OCI-LY3 (cell line): ENCODE measurements around the gene CYP1B1.
A peak's percentile ranks its signal among the peaks of the same experiment; 100 is the strongest.

Source experiments
- H2AFZ ChIP-seq: fragments of 200-600, 300-600 bp; shearing (Covaris generic); 2 replicates; pipeline ENCODE4 v1.6.0; 2014; ENCODE audit warnings: antibody characterized with exemption, low read depth, low read length
- H3K27ac ChIP-seq: fragments of 200-600, 300-600 bp; sonication (generic); 2 replicates; pipeline ENCODE4 v1.5.1; 2014; ENCODE audit warnings: mild to moderate bottlenecking, low read length, moderate library complexity, mixed read lengths
- H3K27me3 ChIP-seq: fragments of 200-600, 300-600 bp; sonication (generic); 2 replicates; pipeline ENCODE4 v1.6.1; 2014; ENCODE audit warnings: low read depth, low read length, mixed read lengths
- H3K36me3 ChIP-seq: fragments of 200-600, 300-600 bp; sonication (generic); replicated peaks from 2 replicates; pipeline ENCODE3; 2014; ENCODE audit warnings: low read depth, low read length, mixed read lengths
- H3K4me1 ChIP-seq: fragments of 300-600, 200-600 bp; sonication (generic); 2 replicates; pipeline ENCODE4 v1.6.1; 2014; ENCODE audit warnings: low read length, mixed read lengths
- H3K4me2 ChIP-seq: fragments of 200-600, 300-600 bp; sonication (generic); 2 replicates; pipeline ENCODE4 v1.6.1; 2014; ENCODE audit warnings: low read length, mixed read lengths
- H3K4me3 ChIP-seq: fragments of 300-600, 200-600 bp; sonication (generic); 2 replicates; pipeline ENCODE4 v1.5.1; 2014; ENCODE audit warnings: antibody characterized with exemption, mild to moderate bottlenecking, low read length, moderate library complexity
- H3K79me2 ChIP-seq: fragments of 300-600, 200-600 bp; shearing (Covaris generic); 2 replicates; pipeline ENCODE4 v1.6.1; 2014; ENCODE audit warnings: mild to moderate bottlenecking, low read length, mixed read lengths
- H3K9ac ChIP-seq: fragments of 300-600, 200-600 bp; shearing (Covaris generic); 2 replicates; pipeline ENCODE4 v1.6.0; 2014; ENCODE audit warnings: mild to moderate bottlenecking, low read length, moderate library complexity
- H3K9me3 ChIP-seq: fragments of 200-600, 300-600 bp; shearing (Covaris generic); 2 replicates; pipeline ENCODE4 v1.6.1; 2014; ENCODE audit warnings: low read length, mixed read lengths; ENCODE audit not compliant: insufficient read depth
- H4K20me1 ChIP-seq: fragments of 200-600, 300-600 bp; sonication (generic); 2 replicates; pipeline ENCODE4 v1.6.1; 2016; ENCODE audit warnings: low read length, mixed read lengths; ENCODE audit not compliant: insufficient read depth
- EZH2phosphoT487 ChIP-seq: fragments of 200-600 bp; shearing (Covaris generic); IDR thresholded peaks from 2 replicates; pipeline ENCODE4 v1.6.1; 2018; ENCODE audit warnings: antibody characterized with exemption, mixed run types, low read depth
- TF ChIP-seq, protein P1 (sequence below): fragments of 200-600, 300-600 bp; sonication (generic); IDR thresholded peaks from 2 replicates; pipeline ENCODE4 v1.5.1; 2014; ENCODE audit warnings: antibody characterized with exemption, low read length, low read depth

CYP1B1 gene

DNA sequence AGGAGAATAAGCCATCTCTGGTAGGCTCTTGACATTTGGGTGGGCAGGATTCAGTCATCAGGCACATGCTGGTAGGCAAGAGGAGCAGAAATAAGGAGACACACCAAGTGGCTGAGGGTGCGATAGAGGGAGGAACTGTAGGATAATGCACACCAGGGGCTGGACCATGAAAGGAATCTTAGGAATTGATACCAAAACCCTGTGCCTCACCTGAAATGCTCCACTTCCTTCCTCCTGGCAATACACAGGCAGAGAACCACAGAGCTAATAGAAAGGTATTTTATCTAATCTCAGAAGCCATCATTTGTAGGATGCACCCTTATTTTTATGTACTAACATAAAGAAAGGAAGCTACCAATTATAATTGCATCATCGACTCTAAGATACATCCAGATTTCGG is 4.4 kb upstream of the CYP1B1 start:
- no peak overlapping the region for H3K9ac ChIP-seq
- TF ChIP-seq, protein P1, sequence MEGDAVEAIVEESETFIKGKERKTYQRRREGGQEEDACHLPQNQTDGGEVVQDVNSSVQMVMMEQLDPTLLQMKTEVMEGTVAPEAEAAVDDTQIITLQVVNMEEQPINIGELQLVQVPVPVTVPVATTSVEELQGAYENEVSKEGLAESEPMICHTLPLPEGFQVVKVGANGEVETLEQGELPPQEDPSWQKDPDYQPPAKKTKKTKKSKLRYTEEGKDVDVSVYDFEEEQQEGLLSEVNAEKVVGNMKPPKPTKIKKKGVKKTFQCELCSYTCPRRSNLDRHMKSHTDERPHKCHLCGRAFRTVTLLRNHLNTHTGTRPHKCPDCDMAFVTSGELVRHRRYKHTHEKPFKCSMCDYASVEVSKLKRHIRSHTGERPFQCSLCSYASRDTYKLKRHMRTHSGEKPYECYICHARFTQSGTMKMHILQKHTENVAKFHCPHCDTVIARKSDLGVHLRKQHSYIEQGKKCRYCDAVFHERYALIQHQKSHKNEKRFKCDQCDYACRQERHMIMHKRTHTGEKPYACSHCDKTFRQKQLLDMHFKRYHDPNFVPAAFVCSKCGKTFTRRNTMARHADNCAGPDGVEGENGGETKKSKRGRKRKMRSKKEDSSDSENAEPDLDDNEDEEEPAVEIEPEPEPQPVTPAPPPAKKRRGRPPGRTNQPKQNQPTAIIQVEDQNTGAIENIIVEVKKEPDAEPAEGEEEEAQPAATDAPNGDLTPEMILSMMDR, result no peak
- TF ChIP-seq EZH2phosphoT487, result no peak
- no peak overlapping the region for H3K4me2 ChIP-seq
- H3K27me3 ChIP-seq, result peaks cover 23% of the 10 kb centered on the region
- no peak overlapping the region for H3K27ac ChIP-seq
- no peaks in the 10 kb centered on the region for H4K20me1 ChIP-seq
- H3K79me2 ChIP-seq, result no peaks in the 10 kb centered on the region
- H3K36me3 ChIP-seq, result no peaks in the 10 kb centered on the region
- no peaks in the 10 kb centered on the region for H3K9me3 ChIP-seq
- no peak overlapping the region for H2AFZ ChIP-seq
- no peaks in the 10 kb centered on the region for H3K4me1 ChIP-seq
- no peak overlapping the region for H3K4me3 ChIP-seq

DNA sequence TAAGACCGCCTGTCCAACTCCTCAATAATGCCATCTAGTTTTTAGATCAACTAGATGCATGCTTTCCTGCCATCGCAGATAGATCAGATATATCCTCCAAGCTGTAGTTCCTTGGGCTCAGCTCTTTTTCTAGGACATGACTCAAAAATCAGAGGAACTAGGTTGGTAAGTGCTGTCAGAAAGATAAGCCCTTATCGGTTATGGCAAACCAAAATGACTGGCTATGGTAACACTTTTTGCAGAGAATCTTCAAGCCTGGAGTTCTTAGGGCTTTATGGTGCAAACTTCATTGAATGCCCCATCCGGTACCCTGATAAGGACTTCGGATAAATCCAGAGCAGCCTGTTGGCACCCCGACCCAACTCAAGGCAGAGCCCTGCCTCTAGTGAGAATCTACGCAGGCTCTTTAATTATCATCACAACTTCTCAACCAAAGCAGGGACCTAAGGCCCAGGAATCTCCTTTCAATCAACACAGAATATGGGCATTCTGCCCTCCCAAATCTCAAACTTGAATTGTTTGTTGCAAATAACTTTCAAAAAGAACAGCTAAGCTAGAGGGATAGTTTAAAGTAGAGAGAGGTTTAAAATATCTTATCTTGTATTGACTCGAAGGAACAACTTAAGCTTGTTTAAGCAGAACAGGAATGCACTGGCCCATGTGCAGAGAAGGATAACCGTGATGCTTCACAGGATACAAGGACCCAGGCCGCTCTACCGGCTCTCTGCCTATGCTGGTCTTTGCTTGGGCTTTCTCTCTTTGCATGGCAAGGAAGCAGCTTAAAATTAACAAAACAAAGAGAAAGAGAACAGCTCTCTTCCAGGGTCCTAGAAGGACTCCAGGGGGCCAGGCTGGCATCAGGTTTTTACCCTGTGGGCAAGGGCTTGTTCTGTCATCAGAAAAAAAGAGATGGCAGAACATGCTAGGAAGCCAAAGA is 3.4 kb upstream of the CYP1B1 start:
- no peaks in the 10 kb centered on the region for H3K4me1 ChIP-seq
- no peak overlapping the region for H3K27ac ChIP-seq
- peaks cover 23% of the 10 kb centered on the region for H3K27me3 ChIP-seq
- H3K9ac ChIP-seq, result no peak overlapping the region
- no peaks in the 10 kb centered on the region for H3K79me2 ChIP-seq
- no peak overlapping the region for H2AFZ ChIP-seq
- TF ChIP-seq EZH2phosphoT487, result no peak
- TF ChIP-seq, protein P1, result no peak
- H3K9me3 ChIP-seq, result no peaks in the 10 kb centered on the region
- H3K36me3 ChIP-seq, result no peaks in the 10 kb centered on the region
- H4K20me1 ChIP-seq, result no peaks in the 10 kb centered on the region
- H3K4me2 ChIP-seq, result no peak overlapping the region
- no peak overlapping the region for H3K4me3 ChIP-seq

DNA sequence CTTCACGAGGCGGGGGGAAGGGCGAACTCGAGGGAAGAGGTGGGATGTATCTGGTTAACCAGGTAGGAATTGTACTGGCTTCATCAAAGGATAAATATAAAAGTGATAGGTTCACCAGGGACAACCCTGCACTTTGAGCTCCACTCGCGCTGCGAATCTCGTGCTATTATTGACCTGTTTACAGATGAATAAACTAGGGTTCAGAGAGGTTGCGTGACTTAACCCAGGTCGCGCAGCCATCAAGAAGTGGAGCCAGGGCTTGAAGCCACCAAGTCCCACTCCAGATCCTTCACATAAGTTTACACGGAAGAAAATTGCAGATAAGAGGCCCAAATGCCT is 1.4 kb upstream of the CYP1B1 start:
- Histone ChIP-seq H3K4me1 (no peaks in the 10 kb centered on the region), H3K4me3 (peak overlapping the region; percentile 84), H3K4me2 (peak overlapping the region; percentile 87), H3K79me2 (no peaks in the 10 kb centered on the region), H2AFZ (0 out of 2 replicates have a peak overlapping the region, but pooled peaks have one; percentile 78), H3K27ac (no peak overlapping the region), H3K9me3 (no peaks in the 10 kb centered on the region), H3K27me3 (peaks cover 23% of the 10 kb centered on the region), H3K36me3 (no peaks in the 10 kb centered on the region), H3K9ac (peak overlapping the region; percentile 61), H4K20me1 (no peaks in the 10 kb centered on the region)
- TF ChIP-seq EZH2phosphoT487, result no peak
- TF ChIP-seq, protein P1, result no peak

DNA sequence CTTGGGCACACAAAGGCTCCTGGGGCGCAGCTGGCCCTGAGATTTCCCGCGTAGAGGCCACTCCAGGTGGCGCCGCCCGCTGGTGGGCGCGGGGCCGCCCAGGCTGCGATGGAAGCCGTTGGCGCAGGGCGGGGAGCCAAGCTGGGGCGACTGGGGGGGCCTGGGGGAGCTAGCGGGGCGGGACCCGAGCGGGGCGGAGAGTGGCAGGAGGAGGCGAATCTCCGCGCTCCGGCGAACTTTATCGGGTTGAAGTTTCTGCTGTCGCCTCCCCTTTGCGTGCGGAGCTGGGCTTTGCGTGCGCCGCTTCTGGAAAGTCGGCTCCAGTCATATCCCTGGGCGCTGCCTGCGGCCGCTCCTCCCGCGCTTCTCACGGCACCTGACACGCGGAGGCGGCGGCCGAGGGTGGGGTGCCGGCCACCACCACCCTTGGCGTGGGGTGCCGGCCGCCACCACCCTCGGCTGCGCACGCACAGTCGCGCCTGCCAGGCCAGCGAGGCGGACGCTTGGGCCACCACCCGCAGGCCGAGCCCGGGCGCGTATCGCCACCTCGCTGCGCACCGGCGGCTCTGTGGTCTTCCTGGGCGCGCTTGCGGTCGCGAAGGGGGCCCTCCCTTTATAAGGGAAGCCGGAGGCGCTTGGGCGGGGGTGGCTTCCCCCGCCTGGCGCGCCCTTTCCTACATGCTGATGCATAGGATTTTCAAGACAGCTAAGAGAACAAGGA is 919 bp upstream of the CYP1B1 start:
- Histone ChIP-seq H3K27me3 (peaks cover 23% of the 10 kb centered on the region), H3K9ac (peak overlapping the region; percentile 61), H3K4me2 (peak overlapping the region; percentile 87), H3K4me3 (peak overlapping the region; percentile 84), H2AFZ (peak overlapping the region; percentile 78), H3K36me3 (no peaks in the 10 kb centered on the region), H3K9me3 (no peaks in the 10 kb centered on the region), H3K79me2 (no peaks in the 10 kb centered on the region), H3K4me1 (no peaks in the 10 kb centered on the region), H3K27ac (no peak overlapping the region), H4K20me1 (no peaks in the 10 kb centered on the region)
- TF ChIP-seq, protein P1, result no peak; the same call in 1 of the 2 replicates
- TF ChIP-seq EZH2phosphoT487, result no peak
